HG02943 (cell line): ENCODE measurements around the gene CTNNA3.

ENCODE experiments used
- ATAC-seq: cut with Tn5 transposase; IDR thresholded peaks from one replicate; pipeline ENCODE4 v1.9.1; 2021; ENCODE audit warnings: mild to moderate bottlenecking, low read depth, moderate library complexity; ENCODE audit not compliant: unreplicated experiment

The CTNNA3 gene

GRCh38 chr10:67072654-67073053, 623.3 kb downstream of the CTNNA3 start:
- no peak for ATAC-seq

GRCh38 chr10:67050415-67050814, 645.6 kb downstream of the CTNNA3 start:
- ATAC-seq = no peak

- no peak for ATAC-seq
Measured at GRCh38 chr10:67049988-67050387, 646.0 kb downstream of the CTNNA3 start.

GRCh38 chr10:67046507-67046906, 649.5 kb downstream of the CTNNA3 start:
- ATAC-seq = no peak

- ATAC-seq = no peak
Measured at GRCh38 chr10:67045404-67045803, 650.6 kb downstream of the CTNNA3 start.

- ATAC-seq = no peak
Measured at GRCh38 chr10:67043041-67043440, 653.0 kb downstream of the CTNNA3 start.

- ATAC-seq = no peak
Measured at GRCh38 chr10:67036808-67037207, 659.2 kb downstream of the CTNNA3 start.

- ATAC-seq = no peak
Measured at GRCh38 chr10:67033878-67034277, 662.1 kb downstream of the CTNNA3 start.

GRCh38 chr10:67022099-67022498, 673.9 kb downstream of the CTNNA3 start:
- ATAC-seq = no peak

GRCh38 chr10:67017218-67017617, 678.8 kb downstream of the CTNNA3 start:
- no peak for ATAC-seq

- ATAC-seq = no peak
Measured at GRCh38 chr10:67015225-67015624, 680.8 kb downstream of the CTNNA3 start.

GRCh38 chr10:67011981-67012380, 684.0 kb downstream of the CTNNA3 start:
- no peak for ATAC-seq

GRCh38 chr10:67011480-67011879, 684.5 kb downstream of the CTNNA3 start:
- no peak for ATAC-seq

- ATAC-seq = no peak
Measured at GRCh38 chr10:67005981-67006380, 690.0 kb downstream of the CTNNA3 start.

- no peak for ATAC-seq
Measured at GRCh38 chr10:67004690-67005089, 691.3 kb downstream of the CTNNA3 start.

GRCh38 chr10:66999762-67000545, 696.0 kb downstream of the CTNNA3 start:
- no peak for ATAC-seq

GRCh38 chr10:66996996-66997395, 699.0 kb downstream of the CTNNA3 start:
- ATAC-seq = no peak

GRCh38 chr10:66990143-66990830, 705.7 kb downstream of the CTNNA3 start:
- no peak for ATAC-seq

- ATAC-seq = no peak
Measured at GRCh38 chr10:66983475-66983818, 712.5 kb downstream of the CTNNA3 start.

GRCh38 chr10:66982792-66983474, 713.1 kb downstream of the CTNNA3 start:
- no peak for ATAC-seq

GRCh38 chr10:66982053-66982420, 714.0 kb downstream of the CTNNA3 start:
- no peak for ATAC-seq
